Fibroblast of pulmonary artery (primary cell): Measurements from ENCODE around the gene GARRE1.

ENCODE experiments used
- DNase-seq: peaks from one replicate; pipeline ENCODE4 v3.0.0-alpha.2; 2010; ENCODE audit warnings: low read depth
- H3K4me3 ChIP-seq: replicated peaks from 2 replicates; pipeline ENCODE4 v1.5.1; 2011; ENCODE audit warnings: low read depth, mild to moderate bottlenecking, control low read depth, low read length, moderate library complexity
- TF ChIP-seq, protein P1 (sequence below): IDR thresholded peaks from 2 replicates; pipeline ENCODE4 v1.5.1; 2011; ENCODE audit warnings: mild to moderate bottlenecking, control low read depth, low read length, inconsistent platforms; ENCODE audit errors: missing control alignments

The GARRE1 gene

DNA sequence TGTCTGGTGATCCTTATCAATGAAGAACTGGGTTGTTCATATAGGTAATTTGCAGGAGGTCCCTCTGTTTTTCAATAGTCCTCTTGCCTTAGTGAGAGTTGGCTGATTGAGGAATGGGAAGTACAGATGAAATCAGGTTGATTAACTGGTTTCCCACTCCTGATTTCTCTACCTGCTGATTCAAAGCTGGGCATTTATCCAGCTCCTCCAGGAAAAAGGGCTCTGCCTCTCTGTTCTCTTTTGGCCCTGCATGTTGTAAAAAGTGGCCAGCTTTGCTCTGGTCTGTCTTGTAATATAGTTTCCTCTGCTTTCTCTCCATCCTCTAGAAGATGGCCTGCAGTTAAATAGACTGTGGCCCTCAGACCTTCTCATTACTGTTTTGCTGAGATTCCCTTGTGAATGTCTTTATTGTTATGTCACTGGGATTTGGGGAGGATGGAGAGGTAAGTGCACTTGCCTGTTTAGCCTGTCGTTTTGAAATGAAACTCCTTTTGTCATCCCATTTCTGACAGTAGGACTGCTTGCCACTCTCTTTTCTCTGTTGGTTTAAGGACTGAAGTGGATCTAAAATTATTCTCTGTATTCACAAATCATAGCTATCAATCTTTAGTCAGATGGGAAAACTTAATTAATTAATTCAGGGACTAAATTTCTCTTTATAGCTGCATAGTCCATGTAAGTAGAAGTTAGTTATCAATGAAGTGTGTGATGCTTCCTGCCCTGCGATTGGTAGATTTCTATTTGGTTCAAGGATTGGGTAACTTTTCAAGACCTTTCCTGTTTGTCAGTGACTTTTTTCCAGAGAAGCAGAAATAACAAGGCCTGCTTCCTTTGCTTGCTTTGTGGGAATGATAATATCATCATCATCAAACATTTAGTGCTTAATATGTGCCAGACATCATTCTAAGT lies 28.5 kb downstream of the GARRE1 start:
- TF ChIP-seq, protein P1, sequence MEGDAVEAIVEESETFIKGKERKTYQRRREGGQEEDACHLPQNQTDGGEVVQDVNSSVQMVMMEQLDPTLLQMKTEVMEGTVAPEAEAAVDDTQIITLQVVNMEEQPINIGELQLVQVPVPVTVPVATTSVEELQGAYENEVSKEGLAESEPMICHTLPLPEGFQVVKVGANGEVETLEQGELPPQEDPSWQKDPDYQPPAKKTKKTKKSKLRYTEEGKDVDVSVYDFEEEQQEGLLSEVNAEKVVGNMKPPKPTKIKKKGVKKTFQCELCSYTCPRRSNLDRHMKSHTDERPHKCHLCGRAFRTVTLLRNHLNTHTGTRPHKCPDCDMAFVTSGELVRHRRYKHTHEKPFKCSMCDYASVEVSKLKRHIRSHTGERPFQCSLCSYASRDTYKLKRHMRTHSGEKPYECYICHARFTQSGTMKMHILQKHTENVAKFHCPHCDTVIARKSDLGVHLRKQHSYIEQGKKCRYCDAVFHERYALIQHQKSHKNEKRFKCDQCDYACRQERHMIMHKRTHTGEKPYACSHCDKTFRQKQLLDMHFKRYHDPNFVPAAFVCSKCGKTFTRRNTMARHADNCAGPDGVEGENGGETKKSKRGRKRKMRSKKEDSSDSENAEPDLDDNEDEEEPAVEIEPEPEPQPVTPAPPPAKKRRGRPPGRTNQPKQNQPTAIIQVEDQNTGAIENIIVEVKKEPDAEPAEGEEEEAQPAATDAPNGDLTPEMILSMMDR = no peak
- no peak overlapping the region for H3K4me3 ChIP-seq
- DNase-seq = no peak

DNA sequence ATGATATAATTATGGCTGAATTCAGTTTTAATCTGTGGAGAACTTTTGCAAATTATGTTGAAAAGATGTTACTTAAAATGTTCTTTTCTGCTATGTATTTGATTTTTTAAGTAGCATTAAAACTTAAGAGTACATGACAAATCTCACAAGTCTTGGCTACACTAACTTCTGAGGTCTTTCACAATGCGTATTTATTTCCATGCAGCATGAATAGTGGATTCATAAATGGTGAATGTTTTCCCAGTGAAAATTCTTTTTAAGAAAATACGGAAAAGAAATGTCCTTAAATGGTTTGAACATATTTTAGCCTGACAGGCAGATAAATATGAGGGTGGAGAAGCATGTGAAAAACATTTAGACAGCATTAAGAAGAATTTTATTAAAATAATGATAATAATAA lies 30.2 kb downstream of the GARRE1 start:
- H3K4me3 ChIP-seq = no peak overlapping the region
- DNase-seq = no peak
- TF ChIP-seq, protein P1 = no peak

DNA sequence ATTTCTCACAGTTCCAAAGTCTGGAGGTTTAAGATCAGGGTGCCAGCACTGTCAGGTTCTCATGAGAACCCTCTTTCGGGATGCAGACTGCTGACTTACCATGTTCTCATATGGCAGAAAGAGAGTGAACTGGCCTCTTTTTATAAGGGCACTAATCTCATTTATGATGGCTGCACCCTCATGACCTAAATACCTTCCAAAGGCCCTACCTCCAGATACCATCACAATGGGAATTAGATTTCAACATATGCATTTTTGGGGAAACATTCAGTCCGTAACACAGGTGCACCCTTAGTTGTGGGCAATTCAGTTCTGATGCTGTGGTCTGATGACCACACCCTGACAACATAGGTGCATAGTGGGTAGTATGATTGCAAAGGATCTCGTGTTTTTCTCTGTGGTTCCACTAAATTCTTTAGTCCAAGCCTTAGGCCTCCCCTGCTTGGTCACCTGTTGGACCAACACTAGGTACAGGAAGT lies 33.3 kb downstream of the GARRE1 start:
- DNase-seq = no peak
- H3K4me3 ChIP-seq = no peak overlapping the region
- TF ChIP-seq, protein P1 = no peak

DNA sequence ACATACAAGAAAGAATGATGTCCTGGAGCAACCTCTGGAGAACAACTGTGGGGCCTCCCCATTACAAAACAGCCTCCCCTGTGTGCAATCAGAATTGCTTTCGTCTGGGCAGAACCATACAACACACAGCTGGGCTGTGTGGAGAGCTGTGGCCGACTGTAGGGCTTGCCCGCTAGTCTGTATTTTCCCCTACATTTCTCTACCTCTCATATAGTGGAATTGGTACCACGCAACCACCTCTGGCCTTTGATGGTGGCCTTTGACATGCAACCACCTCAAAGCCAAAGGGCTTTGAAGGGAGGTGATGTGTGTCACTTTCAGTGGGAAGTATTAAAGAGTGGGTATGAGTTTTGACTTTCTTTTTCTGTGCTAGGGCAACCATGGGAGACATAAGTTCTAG lies 34.0 kb downstream of the GARRE1 start:
- no peak overlapping the region for H3K4me3 ChIP-seq
- no peak for DNase-seq

DNA sequence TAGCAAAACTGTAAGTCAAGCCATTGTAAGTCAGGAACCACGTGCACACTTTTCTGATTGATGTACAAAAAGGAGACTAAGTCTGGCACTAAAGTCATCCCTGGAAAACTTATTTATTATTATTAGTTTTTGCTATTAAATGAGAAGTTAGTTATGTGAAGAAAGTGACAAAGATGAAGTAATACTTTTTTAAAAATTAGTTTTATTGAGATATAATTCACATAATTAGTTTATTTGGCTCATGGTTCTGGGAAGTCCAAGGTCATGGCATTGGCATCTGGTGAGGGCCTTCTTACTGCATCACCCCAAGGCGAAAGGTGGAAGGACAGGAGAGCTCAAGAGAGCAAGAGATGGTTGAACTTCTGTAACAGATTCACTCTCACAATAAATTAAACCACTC lies 36.9 kb downstream of the GARRE1 start:
- H3K4me3 ChIP-seq = no peak overlapping the region
- DNase-seq = no peak
- TF ChIP-seq, protein P1 = no peak

More for the DNA sequence above, 34.0 kb downstream of the GARRE1 start:
- TF ChIP-seq, protein P1 = no peak

DNA sequence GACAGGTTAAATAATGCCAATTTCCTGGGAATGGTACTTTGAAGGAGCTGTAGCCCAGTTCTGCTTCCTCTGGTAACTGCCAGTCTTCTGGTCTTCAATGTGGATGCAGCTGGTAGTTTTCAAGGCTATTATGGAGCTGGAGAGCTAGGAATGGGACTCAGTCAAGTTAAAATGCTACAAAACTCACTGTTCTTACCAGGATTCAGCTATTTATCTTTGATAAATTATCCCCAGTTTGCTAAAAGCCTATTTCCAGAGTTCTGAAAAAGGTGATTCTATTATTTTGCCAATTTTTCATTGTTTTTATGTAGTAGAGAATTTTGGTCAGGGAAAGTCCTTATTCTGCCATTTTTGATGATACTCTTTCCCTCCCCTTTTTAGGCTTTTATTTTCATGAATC lies 40.7 kb downstream of the GARRE1 start:
- TF ChIP-seq, protein P1 = no peak
- no peak overlapping the region for H3K4me3 ChIP-seq
- no peak for DNase-seq
